Chondrocyte (in vitro differentiated cells): ENCODE data around the gene ACCS. TPM values are rescaled to one million over a fixed set of nuclear protein-coding genes. Genes with fewer than 3 reads are reported as not detected.

Experiments used
- DNase-seq: peaks from one replicate; pipeline ENCODE4 v3.0.0; 2021; ENCODE audit warnings: mixed read lengths, low spot score
- H3K27ac Mint-ChIP-seq: one replicate; pipeline ENCODE4 v1.8.0; 2021; ENCODE audit warnings: mild to moderate bottlenecking, moderate library complexity, mixed read lengths; ENCODE audit not compliant: unreplicated experiment
- H3K27me3 Mint-ChIP-seq: 2 replicates; pipeline ENCODE4 v1.8.0; 2021; ENCODE audit warnings: low read depth, mixed read lengths
- H3K36me3 Mint-ChIP-seq: 2 replicates; pipeline ENCODE4 v1.8.0; 2021; ENCODE audit warnings: low read depth, mixed read lengths
- H3K4me1 Mint-ChIP-seq: 2 replicates; pipeline ENCODE4 v1.8.0; 2021; ENCODE audit warnings: low read depth, mild to moderate bottlenecking, mixed read lengths
- H3K4me3 Mint-ChIP-seq: one replicate; pipeline ENCODE4 v1.8.0; 2021; ENCODE audit warnings: mild to moderate bottlenecking, moderate library complexity, mixed read lengths; ENCODE audit not compliant: unreplicated experiment
- H3K9me3 Mint-ChIP-seq: 2 replicates; pipeline ENCODE4 v1.8.0; 2021; ENCODE audit warnings: low read depth, mixed read lengths
- CTCF ChIP-seq: fragments of 200-600 bp; sonication (generic); IDR thresholded peaks from 2 replicates; pipeline ENCODE4 v1.5.0; 2021; ENCODE audit warnings: antibody characterized with exemption, mild to moderate bottlenecking, moderate library complexity
- total RNA-seq: library from RNA; stranded (reverse); gene quantifications from 3 replicates; pipeline ENCODE4 v1.2.1, GENCODE V29; 2021

ACCS gene
- total RNA-seq, 1 donor from 2014 or later: 11.1 TPM

- DNase-seq: no peak
- peaks cover 27% of the 10 kb centered on the region for H3K9me3 Mint-ChIP-seq
- H3K4me1 Mint-ChIP-seq: peaks cover 41% of the 10 kb centered on the region
- no peak for TF ChIP-seq CTCF
- peaks cover 13% of the 10 kb centered on the region for H3K27me3 Mint-ChIP-seq
- H3K27ac Mint-ChIP-seq: no peak overlapping the region
- H3K36me3 Mint-ChIP-seq: peaks cover 5% of the 10 kb centered on the region
- H3K4me3 Mint-ChIP-seq: no peak overlapping the region
Observed at GRCh38 chr11:44018829-44019228, 47.2 kb upstream of the ACCS start.

DNA sequence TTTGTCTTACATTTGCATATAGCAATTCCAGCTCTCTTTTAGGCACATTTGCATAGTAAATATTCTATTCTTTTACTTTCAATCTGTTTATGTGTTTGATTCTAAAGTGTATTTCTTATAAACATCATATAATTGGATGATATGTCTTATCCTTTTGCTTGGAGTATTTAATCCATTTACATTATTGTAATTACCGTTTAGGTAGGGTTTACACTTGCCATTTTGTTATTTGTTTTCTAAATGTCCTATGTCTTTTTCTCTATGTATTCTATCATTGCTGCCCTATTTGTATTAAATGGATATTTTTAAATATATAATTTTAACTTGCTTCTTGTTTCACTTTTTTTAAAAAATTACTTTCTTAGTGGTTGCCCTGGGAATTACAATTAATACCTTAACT is 41.1 kb upstream of the ACCS start:
- no peak for TF ChIP-seq CTCF
- H3K4me1 Mint-ChIP-seq: peaks cover 6% of the 10 kb centered on the region
- peaks cover 32% of the 10 kb centered on the region for H3K9me3 Mint-ChIP-seq
- no peak overlapping the region for H3K4me3 Mint-ChIP-seq
- no peak overlapping the region for H3K27ac Mint-ChIP-seq
- peaks cover 8% of the 10 kb centered on the region for H3K36me3 Mint-ChIP-seq
- H3K27me3 Mint-ChIP-seq: peaks cover 21% of the 10 kb centered on the region
- DNase-seq: no peak

DNA sequence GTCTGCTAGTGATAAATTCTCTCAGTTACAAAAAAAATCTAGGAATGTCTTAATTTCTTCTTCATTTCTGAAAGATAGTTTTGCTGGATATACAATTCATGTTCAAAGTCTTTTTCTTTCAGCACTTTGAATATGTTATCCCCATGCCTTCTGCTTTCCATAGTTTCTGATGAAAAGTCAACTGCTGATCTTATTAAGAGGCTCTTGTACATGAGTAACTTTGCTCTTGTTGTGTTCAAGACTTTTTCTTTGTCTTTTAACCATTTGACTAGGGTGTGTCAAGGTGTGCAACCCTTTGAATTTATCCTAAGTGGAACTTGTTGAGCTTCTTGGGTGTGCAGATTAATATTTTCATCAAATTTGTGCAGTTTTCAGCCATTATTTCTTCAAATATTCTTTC is 40.3 kb upstream of the ACCS start:
- Mint-ChIP-seq H3K27me3 (peaks cover 21% of the 10 kb centered on the region), H3K4me1 (peaks cover 14% of the 10 kb centered on the region), H3K27ac (no peak overlapping the region), H3K36me3 (peaks cover 8% of the 10 kb centered on the region), H3K4me3 (no peak overlapping the region), H3K9me3 (peaks cover 32% of the 10 kb centered on the region)
- no peak for DNase-seq
- TF ChIP-seq CTCF: no peak

GRCh38 chr11:44028401-44028800 is 37.7 kb upstream of the ACCS start:
- Mint-ChIP-seq H3K36me3 (peaks cover 3% of the 10 kb centered on the region), H3K27me3 (peaks cover 10% of the 10 kb centered on the region), H3K4me1 (peaks cover 39% of the 10 kb centered on the region), H3K9me3 (peaks cover 10% of the 10 kb centered on the region), H3K4me3 (no peak overlapping the region), H3K27ac (no peak overlapping the region)
- DNase-seq: no peak
- TF ChIP-seq CTCF: no peak

- Mint-ChIP-seq H3K27ac (no peak overlapping the region), H3K36me3 (peaks cover 3% of the 10 kb centered on the region), H3K9me3 (peaks cover 10% of the 10 kb centered on the region), H3K27me3 (peaks cover 10% of the 10 kb centered on the region), H3K4me3 (no peak overlapping the region), H3K4me1 (peaks cover 39% of the 10 kb centered on the region)
- DNase-seq: no peak
- no peak for TF ChIP-seq CTCF
Observed at GRCh38 chr11:44028816-44029506, 37.1 kb upstream of the ACCS start.
